Activated naive CD4-positive, alpha-beta T cell treated with anti-CD3 and anti-CD28 coated beads for 36 hours (primary cell): Measurements from ENCODE around the gene RTL1. TPM values are rescaled to one million over a fixed set of nuclear protein-coding genes. Genes with fewer than 3 reads are reported as not detected.

ENCODE experiments used
- CTCF ChIA-PET: fragments of 350-600 bp; sonication (Branson Sonifier 250); formaldehyde crosslinking; loops from one replicate; lab custom pipeline; 2021; ENCODE audit warnings: antibody characterized with exemption; lab: Charles Lee
- DNase-seq: peaks from one replicate; pipeline ENCODE4 v3.0.0-alpha.2; 2020
- H3K27ac Mint-ChIP-seq: one replicate; pipeline ENCODE4 v1.8.0; 2021; ENCODE audit warnings: mild to moderate bottlenecking, mixed read lengths
- H3K27me3 Mint-ChIP-seq: one replicate; pipeline ENCODE4 v1.8.0; 2021; ENCODE audit warnings: low read depth, mixed read lengths
- H3K36me3 Mint-ChIP-seq: one replicate; pipeline ENCODE4 v1.8.0; 2021; ENCODE audit warnings: low read depth, mixed read lengths
- H3K4me1 Mint-ChIP-seq: one replicate; pipeline ENCODE4 v1.8.0; 2021; ENCODE audit warnings: low read depth, mixed read lengths
- H3K4me3 Mint-ChIP-seq: one replicate; pipeline ENCODE4 v1.8.0; 2021; ENCODE audit warnings: mild to moderate bottlenecking, moderate library complexity, mixed read lengths
- H3K9me3 Mint-ChIP-seq: one replicate; pipeline ENCODE4 v1.8.0; 2021; ENCODE audit warnings: mixed read lengths
- intact Hi-C: fragments of 100-400 bp; cut with micrococcal nuclease; formaldehyde crosslinking; loops from one replicate; pipeline ENCODE4 v1.15.1; 2023
- total RNA-seq, 2 experiments: library from RNA; stranded (reverse); gene quantifications; one replicate each; pipeline ENCODE4 v1.2.3, GENCODE V29; 2021

RTL1 gene
- total RNA-seq, 2 experiments from 2014 or later, result not detected

DNA sequence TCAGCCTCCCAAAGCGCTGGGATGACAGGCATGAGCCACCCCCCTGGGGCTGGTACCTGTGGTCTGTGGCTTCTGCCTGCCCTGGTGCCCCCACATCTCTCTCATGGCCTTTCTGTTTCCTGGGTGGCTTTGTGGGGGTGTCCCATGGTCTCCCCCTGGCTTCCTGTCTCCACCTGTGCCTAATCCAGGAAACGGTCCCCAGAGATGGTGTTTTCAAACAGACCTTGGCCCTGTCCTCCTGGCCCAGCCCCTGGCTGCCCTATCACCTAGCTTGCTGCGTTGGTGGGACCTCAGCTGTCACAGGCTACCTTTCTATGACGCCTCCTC is 59.5 kb downstream of the RTL1 start:
- H3K36me3 Mint-ChIP-seq, result no peaks in the 10 kb centered on the region
- H3K9me3 Mint-ChIP-seq, result no peaks in the 10 kb centered on the region
- intact Hi-C loops, result no loop called here
- H3K4me1 Mint-ChIP-seq, result no peaks in the 10 kb centered on the region
- H3K27me3 Mint-ChIP-seq, result no peaks in the 10 kb centered on the region
- no peak overlapping the region for H3K4me3 Mint-ChIP-seq
- CTCF ChIA-PET, result interaction anchor here (0.6 kb wide), 1 partner anchor 1325 kb away, joined by 3 read pairs; no protein-coding TSS in a partner anchor
- H3K27ac Mint-ChIP-seq, result no peak overlapping the region
- no peak for DNase-seq

DNA sequence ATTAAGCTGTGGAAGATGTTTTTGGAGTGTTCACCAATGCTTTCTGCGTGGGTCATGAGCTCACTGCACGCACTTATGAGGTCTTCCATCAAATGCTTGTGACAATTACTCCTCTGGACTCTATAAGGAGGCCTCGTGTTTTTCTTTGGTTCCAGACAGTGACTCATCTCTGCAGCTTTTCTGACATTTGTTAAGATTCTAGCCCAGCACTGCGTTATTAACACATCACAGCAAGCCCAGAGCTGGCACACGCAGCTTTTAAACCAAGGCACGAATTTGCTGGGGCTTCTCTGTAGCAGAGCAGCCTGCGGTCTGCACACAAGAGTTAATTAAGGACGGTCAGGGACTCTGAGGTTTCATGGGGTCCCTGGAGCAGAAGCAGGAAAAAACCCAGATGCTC is 60.7 kb downstream of the RTL1 start:
- CTCF ChIA-PET, result interaction anchor here (1.2 kb wide), 1 partner anchor 8 kb away, joined by 5 read pairs; no protein-coding TSS in a partner anchor
- intact Hi-C loops, result no loop called here
- Mint-ChIP-seq H3K27ac (no peak overlapping the region), H3K36me3 (no peaks in the 10 kb centered on the region), H3K4me1 (no peaks in the 10 kb centered on the region), H3K27me3 (no peaks in the 10 kb centered on the region), H3K4me3 (no peak overlapping the region), H3K9me3 (no peaks in the 10 kb centered on the region)
- DNase-seq, result no peak

DNA sequence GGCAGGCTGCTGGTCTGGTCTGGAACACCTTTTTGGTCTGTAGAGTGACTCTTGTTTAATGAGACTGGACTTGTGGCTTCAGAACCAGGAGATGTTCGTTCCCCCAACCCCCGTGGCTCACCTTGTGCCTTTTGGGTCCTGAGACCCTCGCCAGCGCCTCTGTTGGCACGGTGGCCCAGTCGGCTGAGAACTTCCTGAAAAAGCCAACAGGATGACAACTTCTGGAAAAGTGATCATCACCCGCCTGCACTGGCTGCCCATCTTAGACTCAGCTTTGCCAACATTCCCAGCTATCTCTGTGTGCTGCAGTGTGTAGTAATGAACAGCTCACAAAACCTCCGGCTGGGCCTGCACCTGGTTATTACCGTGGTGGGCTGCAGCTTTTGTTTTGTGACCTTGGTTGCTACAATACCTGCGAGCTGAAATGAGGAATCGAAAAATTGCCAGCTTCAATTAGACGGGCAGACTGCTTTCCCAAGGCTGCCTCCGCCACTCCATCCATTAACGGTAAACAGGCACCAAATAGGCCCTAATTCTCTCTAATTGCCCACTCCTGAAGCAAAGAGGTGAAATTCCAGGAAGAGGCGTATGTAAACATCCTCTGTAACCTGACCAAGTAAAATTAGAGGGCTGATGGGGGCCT is 61.6 kb downstream of the RTL1 start:
- DNase-seq, result no peak
- no peaks in the 10 kb centered on the region for H3K9me3 Mint-ChIP-seq
- H3K4me3 Mint-ChIP-seq, result no peak overlapping the region
- no peaks in the 10 kb centered on the region for H3K27me3 Mint-ChIP-seq
- no peaks in the 10 kb centered on the region for H3K36me3 Mint-ChIP-seq
- no peaks in the 10 kb centered on the region for H3K4me1 Mint-ChIP-seq
- no peak overlapping the region for H3K27ac Mint-ChIP-seq
- CTCF ChIA-PET, result interaction anchor here (1.2 kb wide), 1 partner anchor 9 kb away, joined by 5 read pairs; no protein-coding TSS in a partner anchor
- intact Hi-C loops, result no loop called here

DNA sequence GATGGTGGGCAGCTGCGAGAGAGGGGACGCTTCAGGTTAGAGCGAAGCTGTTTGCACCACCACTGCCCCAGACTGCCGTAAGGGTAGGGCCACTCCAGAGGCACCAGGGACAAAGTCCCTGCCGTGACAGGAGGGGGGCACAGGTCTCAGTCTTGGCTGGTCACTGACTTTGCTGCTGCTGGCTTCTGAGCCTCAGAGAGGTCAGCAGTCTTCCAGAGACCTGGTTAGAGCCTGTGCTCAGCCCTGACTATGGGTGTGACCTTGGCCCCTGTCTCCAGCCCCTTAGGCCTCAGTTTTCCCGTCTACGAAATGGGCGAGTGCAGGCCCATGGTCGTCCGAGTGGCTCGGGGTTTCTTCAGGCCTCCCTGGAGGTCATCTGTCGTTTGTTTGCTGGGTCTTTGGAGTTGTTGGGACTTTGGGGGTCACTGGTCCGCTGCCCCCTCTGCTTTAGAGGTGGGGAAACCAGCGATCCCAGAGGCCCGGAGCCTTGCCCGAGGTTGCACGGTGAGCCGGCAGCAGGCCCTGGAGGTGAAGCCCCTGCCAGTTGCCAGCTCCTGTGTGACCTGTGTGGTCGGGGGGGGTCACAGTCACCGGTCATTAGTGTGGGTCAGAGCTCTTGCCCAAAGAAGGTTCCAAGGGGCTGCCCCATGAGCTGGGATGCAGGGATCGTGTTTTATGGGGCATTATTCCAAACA is 62.3 kb downstream of the RTL1 start:
- intact Hi-C loops, result no loop called here
- CTCF ChIA-PET, result interaction anchor here (1.2 kb wide), 1 partner anchor 9 kb away, joined by 5 read pairs; no protein-coding TSS in a partner anchor
- Mint-ChIP-seq H3K4me1 (no peaks in the 10 kb centered on the region), H3K27me3 (no peaks in the 10 kb centered on the region), H3K27ac (no peak overlapping the region), H3K4me3 (no peak overlapping the region), H3K36me3 (no peaks in the 10 kb centered on the region), H3K9me3 (no peaks in the 10 kb centered on the region)
- no peak for DNase-seq

DNA sequence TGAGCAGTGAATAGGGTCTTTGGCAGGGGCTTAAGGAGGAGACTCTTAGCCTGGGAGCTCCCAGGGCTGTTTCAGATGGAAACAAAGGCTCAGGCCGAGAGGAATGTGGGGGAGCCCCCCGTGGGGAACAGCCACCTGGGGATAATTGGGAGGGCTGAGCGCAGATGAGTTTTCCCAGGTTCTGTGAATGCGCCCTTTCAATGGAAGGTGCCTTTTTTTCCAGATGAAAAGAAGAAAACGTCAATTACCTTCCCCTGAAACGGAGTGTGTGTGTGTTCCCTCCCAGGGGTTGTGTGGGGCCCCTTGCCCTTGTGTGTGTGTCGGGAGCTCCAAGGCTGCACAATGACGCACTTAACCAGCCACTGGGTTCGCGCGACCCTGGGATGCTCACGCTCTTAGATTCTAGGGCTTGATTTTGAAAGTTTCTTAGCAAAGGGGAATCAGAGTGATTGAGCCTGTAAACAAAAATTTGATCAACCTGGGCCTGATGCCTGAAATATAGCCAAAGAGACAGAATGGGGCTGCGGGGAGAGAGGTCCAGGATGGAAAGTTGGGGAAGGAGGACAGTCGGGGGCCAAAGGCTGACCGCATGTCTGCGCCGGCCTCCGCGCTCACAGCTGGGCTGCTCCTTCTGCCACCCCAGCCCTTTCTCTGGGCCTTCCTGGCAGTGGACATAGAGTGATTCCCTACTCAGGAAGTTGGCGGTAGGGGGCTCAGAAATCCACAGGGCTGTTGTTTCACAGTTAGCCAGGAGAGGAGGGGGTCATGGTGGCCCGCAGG is 63.0 kb downstream of the RTL1 start:
- Mint-ChIP-seq H3K4me3 (no peak overlapping the region), H3K27me3 (no peaks in the 10 kb centered on the region), H3K9me3 (no peaks in the 10 kb centered on the region), H3K4me1 (no peaks in the 10 kb centered on the region), H3K27ac (no peak overlapping the region), H3K36me3 (no peaks in the 10 kb centered on the region)
- intact Hi-C loops, result no loop called here
- CTCF ChIA-PET, result no interaction called here
- no peak for DNase-seq

DNA sequence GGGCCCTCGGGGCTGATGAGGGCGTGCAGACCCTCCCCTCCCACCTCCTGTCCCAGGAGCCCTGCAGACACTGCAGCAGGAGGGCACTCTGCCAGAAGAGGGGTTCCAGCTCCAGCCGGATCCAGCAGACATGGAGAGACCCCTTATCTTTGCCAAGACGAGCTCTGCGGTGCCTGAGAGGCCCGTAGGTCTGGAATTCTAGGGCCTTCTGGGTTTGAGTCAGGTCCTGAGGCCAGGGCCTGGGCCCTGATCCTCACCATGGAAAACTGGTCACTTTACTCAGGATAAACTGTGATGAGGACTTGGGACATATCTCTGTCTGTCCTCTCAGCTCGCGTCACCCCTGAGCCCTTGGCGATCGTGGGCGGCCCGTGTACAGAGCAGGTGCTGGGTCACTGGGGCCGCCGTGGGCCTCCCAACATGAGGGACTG is 63.8 kb downstream of the RTL1 start:
- no peak overlapping the region for H3K27ac Mint-ChIP-seq
- H3K9me3 Mint-ChIP-seq, result no peaks in the 10 kb centered on the region
- no peaks in the 10 kb centered on the region for H3K27me3 Mint-ChIP-seq
- H3K4me1 Mint-ChIP-seq, result no peaks in the 10 kb centered on the region
- CTCF ChIA-PET, result no interaction called here
- no peak for DNase-seq
- intact Hi-C loops, result no loop called here
- H3K36me3 Mint-ChIP-seq, result no peaks in the 10 kb centered on the region
- no peak overlapping the region for H3K4me3 Mint-ChIP-seq

DNA sequence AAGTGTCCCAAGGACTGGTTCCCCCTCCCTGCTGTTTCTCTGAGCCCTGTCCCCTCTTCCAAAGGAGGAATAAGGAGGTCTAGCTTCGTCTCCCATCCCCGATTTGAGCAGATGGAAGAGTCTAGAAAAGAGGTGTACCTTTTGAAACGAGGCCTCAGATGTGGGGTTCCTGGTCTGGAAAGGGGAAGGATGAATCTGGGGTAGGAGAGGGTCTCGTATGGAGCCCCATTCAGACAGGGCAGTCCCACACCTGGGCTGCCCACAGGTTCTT is 64.3 kb downstream of the RTL1 start:
- intact Hi-C loops, result no loop called here
- H3K36me3 Mint-ChIP-seq, result no peaks in the 10 kb centered on the region
- DNase-seq, result no peak
- no peaks in the 10 kb centered on the region for H3K4me1 Mint-ChIP-seq
- no peaks in the 10 kb centered on the region for H3K9me3 Mint-ChIP-seq
- H3K4me3 Mint-ChIP-seq, result no peak overlapping the region
- H3K27ac Mint-ChIP-seq, result no peak overlapping the region
- CTCF ChIA-PET, result no interaction called here
- no peaks in the 10 kb centered on the region for H3K27me3 Mint-ChIP-seq

DNA sequence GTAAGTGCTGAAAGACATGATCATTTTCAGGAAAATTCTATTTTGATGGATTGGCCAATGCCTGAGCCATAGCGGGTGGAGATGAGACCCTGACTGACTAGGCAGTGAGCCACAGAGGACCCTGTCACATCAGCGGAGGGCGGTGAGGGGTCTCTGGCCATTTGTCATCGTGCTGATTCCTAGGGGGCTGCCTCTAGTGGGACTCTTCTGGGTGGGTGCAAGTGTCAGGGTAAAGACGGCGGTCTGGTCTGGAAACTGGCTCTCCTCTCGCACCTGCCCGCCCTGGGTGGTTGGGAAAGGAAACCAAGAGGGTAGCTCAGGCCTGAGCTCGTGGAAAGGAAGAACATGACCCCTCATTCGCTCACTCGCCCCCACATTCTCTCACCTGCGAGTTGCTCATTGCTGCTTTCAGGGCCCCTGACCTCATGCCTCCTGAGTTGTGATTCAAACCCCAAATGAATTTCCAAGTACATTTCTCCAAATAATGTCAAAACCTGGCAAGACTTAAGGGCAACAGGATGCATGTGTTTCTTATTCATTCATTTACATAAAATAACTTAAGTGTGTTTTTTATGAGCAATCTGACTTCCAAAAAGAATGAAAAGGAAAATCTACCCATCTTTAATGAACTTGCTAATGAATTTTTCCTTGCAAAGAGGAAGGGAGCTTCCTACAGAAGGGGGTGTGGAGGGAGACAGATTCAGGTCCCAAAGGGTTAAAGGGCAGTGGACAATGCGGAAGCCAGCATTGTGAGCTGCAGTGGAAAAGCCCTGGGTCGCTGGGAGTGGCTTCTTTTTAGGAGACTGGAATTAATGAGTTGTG is 64.8 kb downstream of the RTL1 start:
- Mint-ChIP-seq H3K9me3 (no peaks in the 10 kb centered on the region), H3K27me3 (no peaks in the 10 kb centered on the region), H3K4me1 (no peaks in the 10 kb centered on the region), H3K36me3 (no peaks in the 10 kb centered on the region), H3K27ac (no peak overlapping the region), H3K4me3 (no peak overlapping the region)
- CTCF ChIA-PET, result no interaction called here
- intact Hi-C loops, result no loop called here
- no peak for DNase-seq

DNA sequence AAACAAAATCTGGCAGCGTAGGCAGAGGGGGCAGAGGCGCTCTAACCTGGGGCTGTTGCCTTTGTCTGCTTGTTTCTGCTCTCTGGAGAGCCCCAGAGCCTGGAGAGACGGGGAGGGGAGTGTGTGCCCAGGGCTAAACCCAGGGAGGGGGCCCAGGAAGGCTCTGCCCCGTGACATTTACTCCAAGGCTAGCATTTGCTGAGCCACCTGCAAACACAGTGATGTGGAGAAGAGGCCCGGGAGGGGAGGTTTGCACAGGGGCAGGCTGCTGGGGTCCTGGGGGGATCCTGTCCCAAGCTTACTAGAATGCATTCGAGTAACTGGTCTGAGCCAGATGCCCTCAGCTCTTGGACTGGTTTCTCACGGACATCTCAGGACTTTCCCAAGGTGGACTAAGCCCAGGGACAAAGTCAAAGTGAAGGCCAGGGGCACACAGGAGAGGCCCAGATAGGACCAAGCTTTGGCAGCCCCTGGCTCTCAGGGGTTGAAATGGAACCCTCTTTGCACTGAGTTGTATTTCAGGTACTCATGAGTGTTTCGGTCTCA is 65.6 kb downstream of the RTL1 start:
- H3K27ac Mint-ChIP-seq, result no peak overlapping the region
- DNase-seq, result no peak
- no peaks in the 10 kb centered on the region for H3K9me3 Mint-ChIP-seq
- CTCF ChIA-PET, result no interaction called here
- intact Hi-C loops, result no loop called here
- H3K4me1 Mint-ChIP-seq, result no peaks in the 10 kb centered on the region
- H3K36me3 Mint-ChIP-seq, result no peaks in the 10 kb centered on the region
- H3K4me3 Mint-ChIP-seq, result no peak overlapping the region
- no peaks in the 10 kb centered on the region for H3K27me3 Mint-ChIP-seq

DNA sequence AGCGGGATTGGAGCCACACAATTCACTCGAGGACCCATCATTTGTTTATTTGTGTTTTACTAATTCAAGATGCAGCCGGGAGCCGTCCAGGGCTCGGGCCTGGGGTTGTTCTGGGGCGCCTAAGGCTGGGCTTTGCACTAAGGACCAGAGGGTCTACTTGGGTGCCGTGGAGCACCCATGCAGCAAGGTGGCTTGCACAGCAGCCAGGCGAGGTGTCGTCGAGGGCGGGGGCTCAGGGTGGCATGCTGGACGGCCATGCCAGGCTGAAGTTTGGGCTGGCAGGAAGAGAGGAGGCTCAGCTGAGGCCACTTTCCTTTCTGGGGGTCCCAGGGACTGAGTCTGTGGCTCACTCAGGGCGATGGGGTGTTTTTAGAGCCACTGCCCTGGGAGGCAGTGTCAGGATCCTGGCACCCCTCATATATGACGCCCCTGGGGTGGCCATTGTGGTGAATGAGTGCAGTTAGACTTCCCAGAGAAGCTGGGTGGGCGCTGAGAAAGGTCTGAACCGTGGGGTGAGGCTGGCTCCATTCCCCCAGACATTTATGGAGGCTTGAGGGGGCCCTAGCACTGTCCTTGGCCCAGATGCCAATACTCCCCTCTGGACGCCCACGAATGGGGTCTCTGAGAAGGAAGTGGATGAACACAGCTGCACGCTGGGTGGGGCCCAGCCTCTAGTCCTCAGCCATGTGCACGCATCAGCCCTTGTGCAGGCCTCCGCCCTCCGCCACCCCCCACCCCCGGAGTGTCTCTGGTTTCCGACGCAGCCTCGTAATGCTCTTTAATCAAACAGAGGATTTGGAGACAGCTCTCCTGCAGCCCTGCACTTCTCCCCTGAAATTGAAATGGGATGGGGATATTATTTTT is 66.3 kb downstream of the RTL1 start:
- Mint-ChIP-seq H3K27me3 (no peaks in the 10 kb centered on the region), H3K27ac (no peak overlapping the region), H3K4me3 (no peak overlapping the region), H3K9me3 (no peaks in the 10 kb centered on the region), H3K4me1 (no peaks in the 10 kb centered on the region), H3K36me3 (no peaks in the 10 kb centered on the region)
- CTCF ChIA-PET, result interaction anchor here (0.7 kb wide), 1 partner anchor 13 kb away, joined by 3 read pairs; no protein-coding TSS in a partner anchor
- intact Hi-C loops, result no loop called here
- no peak for DNase-seq

DNA sequence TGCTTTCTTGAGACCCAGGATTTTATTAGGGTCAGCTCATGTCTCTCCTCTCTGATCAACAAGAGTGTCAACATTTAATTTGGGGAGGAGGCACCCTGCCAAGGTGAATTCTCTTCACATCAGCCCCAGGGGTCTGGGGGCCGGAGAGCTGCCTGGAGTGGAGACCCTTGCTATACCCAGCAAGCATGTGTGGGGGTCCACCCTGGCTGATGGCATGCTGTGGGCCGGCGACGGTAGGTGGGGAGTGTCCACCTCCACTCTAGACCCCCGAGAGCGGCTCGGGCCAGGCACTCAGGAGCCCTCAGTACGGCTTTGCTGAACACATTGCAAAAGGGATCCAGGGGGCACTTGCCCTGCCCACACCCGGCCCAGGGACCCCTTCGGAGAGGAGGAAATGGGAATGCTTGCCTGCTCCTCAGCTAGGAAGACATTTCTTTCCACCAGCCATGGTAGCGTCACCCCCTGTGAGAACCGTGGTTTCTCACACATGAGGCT is 67.2 kb downstream of the RTL1 start:
- DNase-seq, result no peak
- H3K27ac Mint-ChIP-seq, result no peak overlapping the region
- intact Hi-C loops, result no loop called here
- CTCF ChIA-PET, result interaction anchor here (0.7 kb wide), 1 partner anchor 14 kb away, joined by 3 read pairs; no protein-coding TSS in a partner anchor
- no peaks in the 10 kb centered on the region for H3K27me3 Mint-ChIP-seq
- no peak overlapping the region for H3K4me3 Mint-ChIP-seq
- H3K9me3 Mint-ChIP-seq, result no peaks in the 10 kb centered on the region
- H3K36me3 Mint-ChIP-seq, result no peaks in the 10 kb centered on the region
- H3K4me1 Mint-ChIP-seq, result no peaks in the 10 kb centered on the region
